ENCODE data around the gene PRR20G.
"Not testable (repeated sequence)": the region's sequence is repeated elsewhere in the genome, so short reads cannot be mapped to it uniquely, and the experiment has no call there.

PRR20G gene

DNA sequence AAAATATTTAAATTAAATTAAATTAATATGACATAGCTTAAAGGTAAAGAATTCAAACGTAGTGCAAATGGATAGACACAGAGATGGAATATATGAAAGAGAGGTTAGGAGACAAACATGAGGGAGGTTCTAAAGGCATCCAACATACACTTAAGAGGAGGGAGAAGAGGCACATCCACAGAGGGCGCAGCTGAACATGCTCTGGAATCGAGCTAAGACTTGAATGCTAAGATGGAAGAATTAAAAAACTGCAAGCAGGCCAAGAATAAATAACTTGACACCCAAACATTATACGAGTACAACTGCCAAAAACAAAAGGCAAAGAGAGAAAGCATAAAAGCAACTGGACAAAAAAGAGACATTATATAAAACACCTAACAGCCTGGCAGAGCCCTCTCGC, 9.1 kb upstream of the PRR20G start:
- DNase-seq: no peak

DNA sequence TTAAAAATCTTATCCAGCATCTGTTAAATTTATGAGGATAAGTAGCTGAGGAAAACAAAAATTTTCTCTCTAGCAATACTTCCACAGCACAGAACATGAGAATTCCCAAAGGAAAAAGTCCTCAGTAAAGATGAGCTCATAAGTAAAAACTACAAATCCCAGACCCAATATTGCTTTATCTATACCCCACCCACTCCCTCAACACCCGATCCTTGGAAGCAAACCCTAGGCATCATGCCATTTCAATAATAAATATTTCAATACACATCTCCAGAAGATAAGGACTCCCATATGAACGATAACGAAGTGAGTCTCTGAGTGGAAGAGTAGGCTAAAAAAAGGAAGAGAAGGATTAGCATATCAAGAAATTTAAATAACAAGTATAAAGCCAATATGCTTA, 8.3 kb upstream of the PRR20G start:
- no peak for DNase-seq

GRCh38 chr3:127293650-127294049, 5.8 kb upstream of the PRR20G start:
- not testable (repeated sequence) for DNase-seq

- no peak for DNase-seq
These were observed 3.8 kb upstream of the PRR20G start for GRCh38 chr3:127291611-127292010.

- DNase-seq: no peak
These were observed 3.3 kb upstream of the PRR20G start for GRCh38 chr3:127291114-127291513.

- no peak for DNase-seq
These were observed 2.1 kb upstream of the PRR20G start for GRCh38 chr3:127289706-127290575.

GRCh38 chr3:127288921-127289705, 1.3 kb upstream of the PRR20G start:
- DNase-seq: peak; percentile 3 to 34

DNA sequence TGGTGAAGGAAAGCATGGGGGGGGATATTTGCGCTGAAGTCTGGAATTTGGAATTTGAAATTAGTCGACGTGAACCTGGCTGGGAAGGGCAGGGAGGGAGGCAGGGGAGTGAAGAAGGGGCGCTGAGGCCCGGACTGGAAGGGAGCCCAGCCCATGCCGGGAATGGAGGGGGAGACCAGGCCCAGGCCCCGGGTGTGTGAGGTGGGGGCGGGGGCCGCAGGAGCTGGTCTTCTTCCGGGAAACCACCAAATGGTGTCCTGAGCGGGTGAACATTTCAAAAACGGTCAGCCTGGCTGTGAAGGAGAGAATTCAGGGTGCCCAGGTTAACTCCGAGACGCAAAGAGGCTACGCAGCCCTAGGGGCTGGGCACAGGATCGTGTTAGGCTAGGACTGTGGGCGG, 497 bp upstream of the PRR20G start:
- DNase-seq: no peak

GRCh38 chr3:127286571-127287140, 1.2 kb downstream of the PRR20G start:
- peak in 1 of 2 experiments; percentile 9 for DNase-seq

- DNase-seq: no peak
These were observed 3.6 kb downstream of the PRR20G start for GRCh38 chr3:127284258-127284657.

- no peak for DNase-seq
These were observed 10.3 kb downstream of the PRR20G start for GRCh38 chr3:127277561-127277960.

DNA sequence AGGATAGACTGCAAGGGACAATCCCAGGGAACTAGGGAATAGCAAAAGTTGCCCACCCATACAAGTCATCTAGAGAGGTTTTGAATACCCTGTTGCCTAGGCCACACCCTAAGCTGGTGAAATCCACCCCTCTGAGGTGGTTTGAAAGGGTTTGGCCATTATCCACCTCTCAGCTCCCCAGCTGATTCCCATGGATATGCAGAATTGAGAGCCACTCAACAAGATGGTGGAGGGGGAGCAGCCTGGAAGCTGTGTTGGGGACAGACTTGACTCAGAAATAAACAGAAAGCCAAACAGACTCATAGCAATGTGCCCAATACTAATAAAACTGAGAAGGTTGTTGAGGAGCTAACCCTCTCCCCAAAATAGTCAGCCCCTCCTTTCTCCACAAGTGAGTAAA, 10.9 kb downstream of the PRR20G start:
- DNase-seq: no peak

DNA sequence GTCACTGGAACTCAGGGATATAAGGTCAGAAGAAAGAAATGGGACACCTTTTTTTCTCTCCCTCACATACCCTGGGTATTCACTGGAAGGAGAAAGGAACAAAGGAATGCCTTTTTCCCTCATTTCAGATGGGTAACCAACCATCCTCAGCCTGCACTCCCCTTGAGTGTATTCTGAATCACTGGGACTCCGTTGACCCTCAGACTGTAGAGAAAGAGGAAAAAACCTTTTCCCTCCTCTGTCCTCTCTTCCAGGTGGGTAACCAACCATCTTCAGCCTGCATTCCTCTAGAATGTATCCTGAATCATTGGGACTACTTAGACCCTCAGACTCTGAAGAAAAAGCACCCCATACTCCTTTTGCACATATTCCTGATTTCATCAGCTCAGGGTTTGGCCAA, 11.4 kb downstream of the PRR20G start:
- DNase-seq: no peak

DNA sequence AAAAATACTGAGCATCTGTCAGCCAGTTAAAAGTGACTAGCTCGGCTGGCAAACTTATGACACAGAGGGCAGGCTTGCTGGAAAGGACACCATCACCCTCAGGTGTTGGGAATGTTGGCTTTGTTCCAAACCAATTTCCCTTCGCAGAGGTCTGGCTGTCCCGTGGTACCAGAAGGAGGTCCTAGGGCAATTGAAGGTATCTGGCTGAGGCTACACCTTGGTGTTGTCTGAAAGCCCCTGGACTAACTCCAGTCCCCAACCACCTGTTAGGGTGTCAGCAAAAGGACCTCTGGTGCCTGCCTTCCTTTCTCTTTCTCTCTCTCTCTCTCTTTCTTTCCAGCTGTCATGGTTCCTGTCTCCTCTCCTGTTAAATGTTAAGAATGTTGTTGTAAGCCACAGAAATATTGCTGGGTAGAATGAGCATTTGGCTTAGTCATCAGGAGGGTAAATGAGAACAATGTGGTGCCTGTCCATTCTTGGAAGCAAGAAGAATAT, 12.5 kb downstream of the PRR20G start:
- DNase-seq: no peak

- no peak for DNase-seq
These were observed 13.6 kb downstream of the PRR20G start for GRCh38 chr3:127274200-127274760.

- no peak for DNase-seq
These were observed 14.6 kb downstream of the PRR20G start for GRCh38 chr3:127273206-127273605.

- DNase-seq: no peak
These were observed 21.7 kb downstream of the PRR20G start for GRCh38 chr3:127266186-127266585.

- DNase-seq: no peak
These were observed 22.3 kb downstream of the PRR20G start for GRCh38 chr3:127265581-127265981.

GRCh38 chr3:127264794-127265514, 22.9 kb downstream of the PRR20G start:
- DNase-seq: no peak

- no peak for DNase-seq
These were observed 23.6 kb downstream of the PRR20G start for GRCh38 chr3:127264292-127264691.

- no peak for DNase-seq
These were observed 24.1 kb downstream of the PRR20G start for GRCh38 chr3:127263586-127264231.

GRCh38 chr3:127263037-127263436, 24.8 kb downstream of the PRR20G start:
- no peak for DNase-seq
